CD4-positive, alpha-beta T cell treated with Interferon alpha-2 for 1 hour (primary cell): ENCODE results near the gene POGLUT3.

Experiments
- DNase-seq, 2 donors: peaks; one replicate each; pipeline ENCODE4 v3.0.0-alpha.2; 2020 to 2022

POGLUT3 gene

DNA sequence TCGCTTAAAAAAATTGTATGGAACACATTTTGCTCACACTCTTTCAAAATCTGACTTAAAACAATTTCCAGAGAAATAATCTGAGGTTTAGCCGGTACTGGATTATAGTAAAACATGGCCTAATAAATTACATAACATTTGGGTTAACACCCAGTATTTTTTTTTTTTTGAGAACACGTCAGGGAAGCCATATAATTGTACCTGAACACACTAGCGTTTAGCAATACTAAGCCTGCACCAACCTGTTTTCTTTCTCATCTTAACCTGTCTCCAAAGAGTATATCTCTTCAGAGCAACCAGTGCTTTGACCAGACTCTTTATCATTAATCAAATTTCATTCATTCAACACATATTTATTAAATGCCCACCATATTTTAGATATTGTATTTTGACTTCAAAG is 2.0 kb upstream of the POGLUT3 start:
- DNase-seq, result no peak

DNA sequence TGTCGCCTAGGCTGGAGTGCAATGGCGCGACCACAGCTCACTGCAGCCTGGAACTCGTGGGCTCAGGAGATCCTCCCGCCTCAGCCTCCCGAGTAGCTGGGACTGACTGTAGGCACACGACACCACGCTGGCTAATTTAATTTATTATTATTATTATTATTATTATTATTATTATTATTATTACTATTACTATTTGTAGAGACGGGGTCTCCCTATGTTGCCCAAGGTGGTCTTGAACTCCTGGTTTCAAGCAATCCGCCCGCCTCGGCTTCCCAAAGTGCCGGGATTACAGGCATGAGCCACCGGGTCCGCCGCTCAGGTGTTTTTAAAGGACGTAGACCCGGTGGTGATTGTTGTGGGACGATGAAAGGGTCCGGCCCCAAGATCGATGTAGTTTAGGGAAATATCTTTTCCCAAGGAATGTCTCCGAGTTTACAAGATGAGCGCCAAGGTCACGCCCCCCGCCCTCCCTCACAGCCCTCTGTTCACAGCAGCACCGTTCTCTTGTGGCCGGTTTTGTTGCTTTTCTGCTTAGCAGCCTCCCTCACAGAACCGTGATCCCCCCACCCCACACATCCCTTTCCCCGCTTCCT is 728 bp upstream of the POGLUT3 start:
- DNase-seq, result no peak

DNA sequence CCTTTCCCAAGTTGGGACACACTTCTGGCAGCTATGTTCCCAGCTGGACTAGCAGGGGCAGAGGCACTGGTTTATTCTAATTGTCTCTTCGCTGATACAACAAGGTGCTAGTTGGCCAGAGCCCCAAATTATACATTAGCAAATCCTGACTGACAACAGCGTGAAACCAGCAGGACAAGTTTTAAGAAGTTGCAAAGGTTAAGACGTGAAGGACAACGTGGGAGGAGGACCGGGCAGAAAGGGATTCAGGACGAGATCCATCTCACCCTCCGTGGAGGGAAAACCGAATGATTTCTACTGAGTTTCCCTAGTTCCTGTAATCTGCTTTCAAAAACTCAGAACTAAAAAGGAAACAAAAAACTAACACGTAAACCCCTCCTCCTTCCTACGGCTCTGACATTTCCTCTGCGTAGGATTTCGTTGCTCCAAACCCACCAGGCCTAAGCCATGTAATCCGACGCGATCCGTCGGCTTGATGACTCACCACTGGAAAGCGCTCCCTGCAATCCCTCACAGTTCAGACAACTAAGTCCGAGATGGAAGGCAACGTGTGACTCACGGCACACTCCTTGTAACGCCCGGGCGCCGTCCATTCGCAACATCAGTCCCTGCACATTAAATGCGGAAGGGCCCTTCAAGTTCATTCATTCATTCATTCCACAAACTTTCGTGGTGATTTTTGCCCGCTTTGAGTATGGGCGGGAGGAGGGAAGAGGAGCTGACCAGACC is 703 bp downstream of the POGLUT3 start:
- DNase-seq, result peak; percentile 84 to 85

DNA sequence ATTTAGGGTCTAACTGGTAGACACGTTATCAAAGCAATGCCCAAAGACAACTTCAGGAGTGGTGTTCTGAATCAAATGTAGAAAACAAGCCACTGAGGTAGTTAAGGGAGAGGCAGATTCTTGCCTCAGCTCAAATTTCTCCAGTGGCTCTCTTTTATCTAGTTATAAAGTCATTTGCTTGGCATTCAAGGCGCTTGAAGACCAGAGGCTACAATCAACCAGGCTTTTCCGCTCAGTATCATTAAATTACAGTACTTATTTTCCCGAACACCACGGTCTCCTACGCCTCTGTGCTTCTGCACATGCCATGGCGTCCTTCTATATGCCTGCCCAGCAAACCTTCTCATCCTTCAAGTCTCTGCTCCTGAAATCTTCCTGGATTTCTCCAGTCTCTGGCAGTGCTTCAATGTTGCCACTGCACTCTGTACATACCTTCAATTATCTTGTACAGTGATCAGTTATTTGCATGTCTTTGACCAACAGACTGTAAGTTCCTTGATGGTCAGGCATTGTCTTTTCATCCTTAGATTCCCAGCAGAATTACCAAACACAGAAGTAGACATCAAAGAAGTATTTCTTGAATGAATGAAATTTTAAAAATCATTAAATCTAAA is 1.4 kb downstream of the POGLUT3 start:
- peak in 1 of 2 donors; percentile 20 for DNase-seq

GRCh38 chr11:108495326-108495725 is 2.9 kb downstream of the POGLUT3 start:
- no peak for DNase-seq

- no peak for DNase-seq
These were observed 4.0 kb downstream of the POGLUT3 start for GRCh38 chr11:108494182-108494581.

DNA sequence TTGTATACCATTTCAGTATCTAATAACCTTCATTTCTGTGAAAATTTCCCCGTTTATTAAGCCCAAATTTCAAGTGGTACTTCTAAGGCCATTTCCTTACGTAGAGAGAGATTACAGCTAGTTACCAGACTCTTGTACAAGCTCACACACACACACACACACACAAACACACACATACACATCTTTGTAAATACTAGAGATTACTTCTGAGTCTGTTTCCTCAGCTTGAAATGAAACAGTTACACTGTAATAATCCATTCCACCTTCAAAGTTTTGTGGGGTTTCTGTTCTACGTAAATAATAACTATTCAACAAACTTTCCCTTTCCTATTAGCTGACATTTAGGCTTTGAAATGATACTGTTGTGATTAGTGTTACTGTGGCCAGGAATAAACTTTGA is 6.2 kb downstream of the POGLUT3 start:
- no peak for DNase-seq

GRCh38 chr11:108486828-108487227 is 11.4 kb downstream of the POGLUT3 start:
- DNase-seq, result no peak

- DNase-seq, result no peak
These were observed 11.9 kb downstream of the POGLUT3 start for GRCh38 chr11:108486331-108486730.

DNA sequence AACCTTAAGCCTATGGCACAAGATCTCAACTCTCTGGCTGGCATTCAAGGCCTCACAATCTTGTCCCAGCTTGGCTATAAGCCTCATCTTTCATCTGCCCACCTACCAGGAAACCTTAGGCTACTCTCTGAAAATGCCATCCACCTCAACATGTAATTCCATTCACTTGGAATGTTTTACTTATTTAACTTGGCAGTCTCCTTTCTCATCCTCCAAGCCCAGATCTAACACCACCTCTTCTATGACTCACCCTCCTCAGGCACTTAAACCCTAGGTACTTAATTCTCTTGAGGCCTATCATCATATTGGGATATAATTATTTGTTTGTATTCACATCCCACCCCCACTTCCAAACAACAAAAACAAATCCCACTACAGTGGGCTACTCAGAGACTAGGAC is 15.0 kb downstream of the POGLUT3 start:
- DNase-seq, result no peak

GRCh38 chr11:108474664-108475463 is 23.3 kb downstream of the POGLUT3 start:
- no peak for DNase-seq

DNA sequence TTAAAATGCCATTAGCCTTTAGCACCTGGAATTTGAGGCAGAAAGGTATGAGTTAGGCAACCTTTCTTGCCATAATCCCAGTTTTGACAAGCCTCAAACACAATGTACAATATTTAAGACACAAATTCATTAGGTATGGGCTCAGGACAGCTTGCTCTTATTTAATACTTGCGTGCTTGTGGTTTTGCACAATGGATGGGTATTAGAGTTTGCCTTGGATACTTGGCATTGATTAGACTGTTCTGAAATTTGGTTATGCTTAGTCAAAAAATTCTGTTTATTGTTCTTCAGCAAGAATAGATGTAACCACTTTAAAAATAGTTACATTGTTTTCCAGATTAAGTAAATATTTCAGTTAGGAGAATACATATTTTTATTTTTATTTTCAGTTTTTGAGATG is 25.5 kb downstream of the POGLUT3 start:
- DNase-seq, result no peak

DNA sequence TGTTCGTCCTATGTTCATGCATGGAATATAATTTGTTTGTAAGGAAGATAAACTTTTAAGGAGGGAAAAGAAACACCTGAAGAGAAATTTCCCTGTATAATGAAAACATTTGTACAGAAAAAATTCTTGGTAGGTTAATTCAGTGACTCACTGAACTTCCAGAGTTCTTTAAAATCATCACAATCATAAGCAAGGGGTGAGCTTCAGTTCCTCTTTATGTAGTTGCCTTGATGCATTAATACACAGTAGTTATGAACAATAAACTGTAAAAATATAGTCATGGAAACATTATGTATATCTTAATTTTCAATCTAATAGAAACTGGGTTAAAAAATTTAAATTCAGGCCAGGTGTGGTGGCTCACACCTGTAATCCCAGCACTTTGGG is 29.7 kb downstream of the POGLUT3 start:
- no peak for DNase-seq

DNA sequence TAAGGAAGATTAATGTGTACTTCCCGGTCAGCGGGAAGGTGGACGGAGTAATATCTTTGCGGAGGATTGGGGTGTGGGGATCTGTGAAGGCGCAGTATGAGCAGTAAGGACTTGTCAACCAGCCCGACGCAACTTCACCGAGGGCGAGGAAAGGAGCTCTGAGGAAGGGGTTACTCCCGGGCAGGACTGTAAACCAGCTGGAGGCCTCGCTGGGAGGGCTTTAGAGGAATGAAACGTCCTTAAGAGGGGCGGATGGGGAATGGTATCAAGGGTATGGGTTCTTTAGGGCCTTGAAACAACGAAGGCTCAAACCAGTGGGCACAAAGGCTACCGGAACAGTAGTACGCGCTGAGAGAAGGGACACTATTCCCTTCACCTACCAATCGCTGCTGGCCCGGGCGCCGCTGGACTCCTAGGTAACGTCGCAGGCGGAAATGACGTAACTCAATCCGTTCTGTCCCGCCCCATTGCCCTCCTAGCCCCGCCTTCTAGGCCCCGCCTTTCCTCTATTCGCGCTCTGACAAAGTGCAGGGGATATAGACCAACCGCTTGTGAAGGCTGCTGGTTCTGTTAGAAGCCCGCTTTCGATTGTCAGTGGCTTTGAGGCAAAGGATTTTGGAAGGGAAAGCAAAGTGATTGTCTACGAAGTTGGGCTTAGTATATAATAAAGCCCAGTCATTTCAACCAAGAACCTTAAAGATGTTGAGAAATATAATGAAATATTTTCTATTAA is 30.9 kb downstream of the POGLUT3 start, which contains the start of gene C11orf65:
C11orf65 (minus strand) TSS at position 439 of the 733 bp plus-strand sequence. CDS start 5,970 bp downstream, outside the sequence.
- peak; percentile 96 to 98 for DNase-seq

DNA sequence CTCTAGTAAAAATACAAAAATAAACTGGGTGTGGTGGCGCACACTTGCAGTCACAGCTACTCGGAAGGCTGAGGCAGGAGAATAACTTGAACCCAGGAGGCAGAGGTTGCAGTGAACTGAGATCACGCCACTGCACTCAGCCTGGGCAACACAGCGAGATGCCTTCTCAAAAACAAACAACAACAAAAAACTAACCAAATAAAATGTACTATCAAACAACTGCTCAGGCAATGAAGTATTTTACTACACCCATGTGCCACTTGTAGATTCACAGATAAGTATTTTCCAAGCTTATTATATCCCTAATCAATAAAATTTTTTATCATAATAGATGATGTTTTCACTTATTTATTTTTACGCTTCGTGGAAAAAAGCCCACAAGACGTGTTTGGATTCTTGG is 31.8 kb downstream of the POGLUT3 start:
- peak in 1 of 2 donors; percentile 39 for DNase-seq

DNA sequence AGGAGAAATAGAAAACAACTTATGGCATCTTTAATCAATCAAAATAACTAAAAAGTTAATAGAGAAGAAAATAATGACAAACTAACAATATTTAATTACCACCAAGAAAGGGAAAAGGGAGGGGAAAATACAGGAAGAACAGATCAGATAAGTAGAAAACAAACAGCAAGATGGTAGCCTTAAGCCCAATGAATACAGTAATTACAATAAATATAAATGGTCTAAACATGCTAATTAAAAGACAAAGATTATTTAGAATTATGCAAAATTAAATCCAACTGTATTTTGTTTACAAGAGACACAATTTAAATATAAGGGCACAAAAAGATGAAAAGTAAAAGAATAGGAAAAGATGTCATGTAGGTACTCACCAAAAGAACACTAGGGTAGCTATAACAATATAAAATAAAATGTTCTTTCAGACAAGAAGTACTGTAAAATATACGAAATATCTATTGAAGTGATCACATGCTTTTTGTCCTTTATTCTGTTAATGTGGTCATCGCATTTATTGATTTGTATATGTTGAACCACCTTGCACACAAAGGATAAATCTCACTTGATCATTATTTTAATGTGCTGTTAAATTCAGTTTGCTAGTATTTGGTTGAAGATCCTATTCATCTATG is 44.9 kb downstream of the POGLUT3 start:
- DNase-seq, result no peak
